ENCODE results near the gene SERPINE2.

SERPINE2 gene

DNA sequence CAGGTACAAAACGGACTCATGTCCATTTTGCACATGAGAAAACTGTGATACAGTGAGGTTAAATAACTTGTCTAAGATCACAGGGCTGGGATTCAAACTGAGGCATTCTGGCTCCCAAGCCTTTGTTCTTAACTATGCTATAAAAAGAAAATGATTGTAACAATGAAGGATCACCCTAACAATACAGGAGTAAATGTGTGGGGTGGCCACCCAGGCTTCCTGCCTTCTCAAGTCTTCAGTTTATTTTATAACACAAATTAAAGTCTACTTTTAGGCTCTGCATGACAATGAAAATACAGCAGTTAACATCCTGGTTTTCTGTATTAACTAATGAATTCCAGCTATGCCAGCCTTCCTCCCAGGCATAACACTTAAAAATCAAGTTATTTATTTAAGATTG, 101.6 kb downstream of the SERPINE2 start:
- no peak for DNase-seq

DNA sequence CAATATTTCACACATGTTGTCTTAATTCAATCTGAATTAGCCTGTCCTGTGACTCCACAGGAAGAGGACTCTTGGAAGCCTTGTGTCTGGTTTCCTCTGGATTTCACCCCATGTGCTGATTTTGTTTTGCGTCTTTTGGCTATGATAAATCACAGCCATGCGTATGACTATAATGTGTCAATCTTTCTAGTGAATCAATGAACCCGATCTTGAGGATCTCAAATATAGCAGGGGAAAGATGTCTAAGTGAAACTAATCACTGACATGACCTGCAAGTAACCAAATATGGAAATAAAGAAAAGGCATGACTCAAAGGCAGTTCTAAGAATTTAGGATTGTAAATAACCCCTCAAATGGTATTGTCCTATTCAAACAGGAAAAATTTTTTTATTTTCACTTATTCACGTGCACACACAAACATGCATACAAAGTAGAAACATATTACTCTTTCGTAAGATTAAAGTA, 102.2 kb downstream of the SERPINE2 start:
- DNase-seq = no peak

DNA sequence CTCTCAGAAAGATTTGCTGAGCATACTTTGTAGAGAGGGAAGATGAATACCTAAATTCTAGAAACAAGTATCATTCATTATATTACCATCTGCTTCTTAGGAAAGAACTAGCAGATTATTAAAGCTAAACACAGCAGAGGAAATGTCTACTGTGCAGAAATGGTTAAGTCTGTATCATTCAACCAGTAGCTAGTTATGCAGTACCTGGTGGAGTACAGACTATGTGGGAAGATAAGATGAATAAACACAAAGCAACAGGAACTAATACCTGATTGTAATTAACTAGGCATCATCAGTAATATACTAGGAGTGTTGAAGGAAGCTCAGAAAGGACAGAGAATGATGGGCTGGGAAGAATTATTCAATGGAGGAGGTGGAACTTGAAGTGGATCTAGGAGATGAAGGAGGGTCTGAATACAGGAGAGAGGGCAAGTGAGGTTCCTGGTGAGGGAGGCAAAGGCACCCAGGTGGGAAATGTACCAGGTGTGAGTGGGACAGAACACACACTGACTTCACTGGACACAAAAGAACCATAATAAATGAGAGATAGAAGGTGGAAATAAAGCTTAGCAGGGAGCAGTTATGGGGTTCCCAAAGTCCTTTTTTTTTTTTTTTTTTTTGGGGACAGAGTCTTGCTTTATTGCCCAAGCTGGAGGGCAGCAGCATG, 103.5 kb downstream of the SERPINE2 start:
- no peak for DNase-seq

DNA sequence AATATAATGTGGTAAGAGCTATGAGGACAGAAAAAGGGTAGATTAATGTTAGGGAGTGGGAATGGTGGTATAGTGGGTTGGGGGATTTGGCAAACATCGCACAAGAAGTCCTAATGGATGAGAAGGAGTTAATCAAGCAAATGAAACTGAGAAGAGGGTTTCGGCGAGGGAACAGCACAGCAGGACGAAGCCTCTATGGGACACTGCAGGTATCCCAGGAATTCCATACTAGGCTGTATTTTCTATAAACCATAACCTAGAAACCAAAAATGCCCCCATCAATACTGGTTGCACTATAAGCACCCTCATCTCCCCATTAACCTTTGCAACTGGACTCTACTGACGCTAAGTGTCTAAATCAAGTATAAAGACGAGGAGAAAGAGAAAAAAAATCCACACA, 104.2 kb downstream of the SERPINE2 start:
- no peak for DNase-seq

- DNase-seq = no peak
Measured at GRCh38 chr2:223932816-223933800, 106.0 kb downstream of the SERPINE2 start.

GRCh38 chr2:223930103-223930976, 108.7 kb downstream of the SERPINE2 start:
- DNase-seq = peak; percentile 2

DNA sequence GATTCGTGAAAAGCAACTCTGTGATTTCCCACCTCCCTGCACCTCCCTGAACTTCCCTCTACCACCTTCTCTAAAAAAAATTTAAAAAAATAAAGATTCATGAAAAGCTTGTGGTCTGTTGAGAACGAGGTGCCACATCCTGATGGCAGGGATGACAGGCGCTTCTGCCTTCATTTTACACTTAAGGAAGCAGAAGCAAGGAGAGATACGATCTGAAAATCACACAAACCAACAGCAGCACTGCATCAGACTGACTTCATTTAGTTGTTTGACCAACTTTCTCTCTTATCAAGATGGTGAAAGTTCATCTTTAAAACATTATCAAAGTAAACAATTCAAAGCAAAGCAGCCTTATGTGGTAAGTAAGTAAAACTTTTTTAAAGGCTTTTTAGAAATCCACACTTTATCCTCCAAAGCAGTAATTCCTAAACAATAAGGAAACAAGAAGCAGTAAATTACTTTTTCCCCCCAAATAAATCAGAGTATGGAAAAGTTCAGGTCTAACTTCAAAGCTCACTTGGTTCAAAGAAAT, 109.4 kb downstream of the SERPINE2 start:
- no peak for DNase-seq

DNA sequence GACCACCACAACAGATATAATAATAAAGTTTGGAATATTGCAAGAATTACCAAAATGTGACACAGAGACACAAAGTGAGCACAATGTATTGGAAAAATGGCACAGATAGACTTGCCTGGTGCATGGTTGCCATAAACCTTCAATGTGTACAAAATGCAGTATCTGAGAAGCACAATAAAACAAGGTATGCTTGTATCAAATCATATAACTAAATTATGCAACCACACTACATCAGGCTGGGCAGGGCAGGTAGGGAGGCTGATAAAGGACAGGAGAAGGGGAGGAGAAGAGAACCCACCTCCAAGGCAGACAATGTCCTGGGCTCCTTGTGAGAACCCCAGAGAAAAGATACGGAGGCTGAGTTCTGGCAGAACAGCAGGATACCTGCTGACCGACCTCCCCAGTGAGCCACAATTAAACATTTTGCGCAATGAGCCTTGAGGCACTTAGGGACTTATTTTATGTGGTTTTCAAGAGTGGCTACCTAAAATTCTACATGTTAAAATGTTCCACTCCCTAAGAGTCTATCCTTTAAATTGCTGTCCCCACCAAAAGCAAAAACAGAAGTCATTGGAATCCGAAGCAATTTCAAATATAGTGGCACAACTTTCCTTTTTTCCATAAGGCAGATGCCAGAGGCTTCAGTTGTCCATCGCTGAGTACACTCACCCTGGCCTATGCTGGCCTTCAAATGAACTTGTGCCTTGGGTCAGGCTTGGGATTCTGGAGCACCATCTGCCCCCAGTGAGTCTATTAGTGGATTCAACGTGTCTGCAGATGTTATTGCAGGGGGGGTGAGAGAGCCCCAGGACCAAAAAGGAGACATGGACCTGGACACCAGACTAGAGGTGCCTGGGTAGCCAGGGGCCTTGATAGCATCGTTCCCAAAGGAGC, 110.7 kb downstream of the SERPINE2 start:
- DNase-seq = no peak

DNA sequence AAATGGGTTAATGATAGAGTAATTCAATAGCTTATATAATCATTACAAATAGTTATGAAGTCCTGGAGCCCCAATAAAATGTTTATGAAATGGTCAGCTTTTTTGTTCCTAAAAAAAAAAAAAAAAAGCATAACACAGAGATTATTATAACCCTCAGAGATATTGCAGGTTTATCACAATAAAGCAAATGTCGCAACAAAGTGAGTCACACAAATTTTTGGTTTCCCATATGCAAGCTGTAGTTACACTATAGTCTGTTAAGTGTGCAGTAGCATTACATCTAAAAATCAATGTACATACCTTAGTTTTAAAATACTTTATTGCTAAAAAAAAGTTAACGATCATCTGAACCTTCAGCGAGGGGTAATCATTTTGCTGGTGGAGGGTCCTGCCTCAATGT, 114.0 kb downstream of the SERPINE2 start:
- no peak for DNase-seq
